Measurements from ENCODE around the gene HAO2.

GRCh38 chr1:119361620-119362344, 6.8 kb upstream of the HAO2 start:
- TF ChIP-seq POLR2A (IDR thresholded peaks at IDR 0.05; ENCODE audit: low read depth, low read length) (no peak), POLR2AphosphoS5 (IDR thresholded peaks at IDR 0.05; ENCODE audit: insufficient read depth, low read depth, low read length) (no peak), CTCF (IDR thresholded peaks at IDR 0.05; ENCODE audit: extremely low read depth in 1 of 2, insufficient read depth in 1 of 2, low read depth in 1 of 2, low read length in 2 of 2) (no peak)
- TF ChIP-seq, protein P1, sequence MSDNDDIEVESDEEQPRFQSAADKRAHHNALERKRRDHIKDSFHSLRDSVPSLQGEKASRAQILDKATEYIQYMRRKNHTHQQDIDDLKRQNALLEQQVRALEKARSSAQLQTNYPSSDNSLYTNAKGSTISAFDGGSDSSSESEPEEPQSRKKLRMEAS (IDR thresholded peaks at IDR 0.05; ENCODE audit: insufficient read depth, insufficient read length), result no peak

Measured in endothelial cell of umbilical vein (primary cell).